HL-60 (cell line): ENCODE data around the gene PPM1A.

ENCODE experiments used
- DNase-seq, 2 experiments: peaks; one replicate each; pipeline ENCODE4 v3.0.0-alpha.2; 2010 to 2020; ENCODE audit warnings: low read depth in 1 of 2, low spot score in 1 of 2
- H3K27ac ChIP-seq: fragments of 250-450 bp; sonication (Bioruptor Pico); replicated peaks from 2 replicates; pipeline ENCODE4 v1.5.1; 2020; ENCODE audit warnings: mild to moderate bottlenecking, moderate library complexity
- H3K27me3 ChIP-seq: fragments of 250-450 bp; sonication (Bioruptor Pico); 2 replicates; pipeline ENCODE4 v1.5.1; 2021; ENCODE audit warnings: mild to moderate bottlenecking, moderate library complexity; ENCODE audit not compliant: insufficient read depth, poor library complexity, severe bottlenecking
- H3K4me3 ChIP-seq: replicated peaks from 2 replicates; pipeline ENCODE4 v1.5.1; 2011; ENCODE audit warnings: mild to moderate bottlenecking, control low read depth, low read length; ENCODE audit not compliant: insufficient read depth
- GABPA ChIP-seq: IDR thresholded peaks from 2 replicates; pipeline ENCODE4 v1.6.1; 2012; ENCODE audit warnings: low read depth
- POLR2AphosphoS5 ChIP-seq: IDR thresholded peaks from 2 replicates; pipeline ENCODE4 v1.6.1; 2012; ENCODE audit warnings: low read depth
- SPI1 ChIP-seq: IDR thresholded peaks from 2 replicates; pipeline ENCODE4 v1.6.1; 2012; ENCODE audit warnings: low read depth, mild to moderate bottlenecking, borderline replicate concordance
- TF ChIP-seq, protein P1 (sequence below): IDR thresholded peaks from one replicate; pipeline ENCODE4 v1.5.1; 2011; ENCODE audit warnings: low read length, control low read depth, inconsistent platforms; ENCODE audit not compliant: insufficient read depth
- TF ChIP-seq, protein P2 (sequence below): IDR thresholded peaks from 2 replicates; pipeline ENCODE4 v1.6.1; 2012; ENCODE audit warnings: low read depth; ENCODE audit not compliant: insufficient replicate concordance

PPM1A gene

DNA sequence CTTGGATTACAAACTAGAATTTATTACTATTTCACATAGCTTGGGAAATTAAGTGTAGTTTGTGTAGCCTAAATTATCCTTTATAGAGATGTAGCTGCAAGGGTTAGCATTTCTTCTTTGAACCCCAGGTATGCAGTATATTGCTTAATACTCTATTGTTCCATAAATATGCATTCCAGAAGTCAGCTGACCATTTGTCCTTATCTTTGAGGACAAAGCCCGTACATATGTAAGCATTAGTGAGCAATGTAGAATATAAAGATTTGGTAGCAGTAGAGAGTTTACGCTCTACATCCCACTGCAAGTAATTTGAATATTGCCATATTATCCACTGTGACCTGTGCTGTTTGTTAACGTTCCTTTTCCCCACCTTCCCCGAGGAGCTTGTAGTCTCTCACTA, 26.9 kb downstream of the PPM1A start:
- Histone ChIP-seq H3K4me3 (no peak overlapping the region), H3K27ac (no peak overlapping the region), H3K27me3 (no peaks in the 10 kb centered on the region)
- no peak for DNase-seq
- TF ChIP-seq SPI1 (no peak), GABPA (no peak), POLR2AphosphoS5 (no peak)
- TF ChIP-seq, protein P1, sequence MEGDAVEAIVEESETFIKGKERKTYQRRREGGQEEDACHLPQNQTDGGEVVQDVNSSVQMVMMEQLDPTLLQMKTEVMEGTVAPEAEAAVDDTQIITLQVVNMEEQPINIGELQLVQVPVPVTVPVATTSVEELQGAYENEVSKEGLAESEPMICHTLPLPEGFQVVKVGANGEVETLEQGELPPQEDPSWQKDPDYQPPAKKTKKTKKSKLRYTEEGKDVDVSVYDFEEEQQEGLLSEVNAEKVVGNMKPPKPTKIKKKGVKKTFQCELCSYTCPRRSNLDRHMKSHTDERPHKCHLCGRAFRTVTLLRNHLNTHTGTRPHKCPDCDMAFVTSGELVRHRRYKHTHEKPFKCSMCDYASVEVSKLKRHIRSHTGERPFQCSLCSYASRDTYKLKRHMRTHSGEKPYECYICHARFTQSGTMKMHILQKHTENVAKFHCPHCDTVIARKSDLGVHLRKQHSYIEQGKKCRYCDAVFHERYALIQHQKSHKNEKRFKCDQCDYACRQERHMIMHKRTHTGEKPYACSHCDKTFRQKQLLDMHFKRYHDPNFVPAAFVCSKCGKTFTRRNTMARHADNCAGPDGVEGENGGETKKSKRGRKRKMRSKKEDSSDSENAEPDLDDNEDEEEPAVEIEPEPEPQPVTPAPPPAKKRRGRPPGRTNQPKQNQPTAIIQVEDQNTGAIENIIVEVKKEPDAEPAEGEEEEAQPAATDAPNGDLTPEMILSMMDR = no peak

DNA sequence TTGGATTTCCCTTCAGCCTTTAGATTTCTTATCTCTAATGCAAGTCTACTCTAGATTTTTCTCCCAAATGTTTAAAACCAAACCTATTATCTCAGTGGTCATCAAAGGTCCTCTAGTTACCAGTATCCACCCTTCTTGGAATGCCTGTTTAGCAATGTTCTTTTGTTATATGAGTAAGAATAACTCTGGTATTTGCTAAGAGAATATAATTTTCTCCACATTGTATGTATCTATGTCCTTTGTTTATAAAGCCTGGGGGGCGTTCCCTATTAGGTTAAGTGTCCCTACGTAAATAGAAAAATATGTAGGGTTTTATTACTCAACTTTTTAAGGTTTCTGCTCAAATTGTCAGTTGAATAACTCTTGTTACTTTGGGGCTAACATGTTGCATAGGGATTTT, 27.3 kb downstream of the PPM1A start:
- H3K27ac ChIP-seq = no peak overlapping the region
- DNase-seq = no peak
- no peak overlapping the region for H3K4me3 ChIP-seq
- H3K27me3 ChIP-seq = no peaks in the 10 kb centered on the region
- TF ChIP-seq SPI1 (no peak), POLR2AphosphoS5 (no peak), GABPA (no peak)
- TF ChIP-seq, protein P2, sequence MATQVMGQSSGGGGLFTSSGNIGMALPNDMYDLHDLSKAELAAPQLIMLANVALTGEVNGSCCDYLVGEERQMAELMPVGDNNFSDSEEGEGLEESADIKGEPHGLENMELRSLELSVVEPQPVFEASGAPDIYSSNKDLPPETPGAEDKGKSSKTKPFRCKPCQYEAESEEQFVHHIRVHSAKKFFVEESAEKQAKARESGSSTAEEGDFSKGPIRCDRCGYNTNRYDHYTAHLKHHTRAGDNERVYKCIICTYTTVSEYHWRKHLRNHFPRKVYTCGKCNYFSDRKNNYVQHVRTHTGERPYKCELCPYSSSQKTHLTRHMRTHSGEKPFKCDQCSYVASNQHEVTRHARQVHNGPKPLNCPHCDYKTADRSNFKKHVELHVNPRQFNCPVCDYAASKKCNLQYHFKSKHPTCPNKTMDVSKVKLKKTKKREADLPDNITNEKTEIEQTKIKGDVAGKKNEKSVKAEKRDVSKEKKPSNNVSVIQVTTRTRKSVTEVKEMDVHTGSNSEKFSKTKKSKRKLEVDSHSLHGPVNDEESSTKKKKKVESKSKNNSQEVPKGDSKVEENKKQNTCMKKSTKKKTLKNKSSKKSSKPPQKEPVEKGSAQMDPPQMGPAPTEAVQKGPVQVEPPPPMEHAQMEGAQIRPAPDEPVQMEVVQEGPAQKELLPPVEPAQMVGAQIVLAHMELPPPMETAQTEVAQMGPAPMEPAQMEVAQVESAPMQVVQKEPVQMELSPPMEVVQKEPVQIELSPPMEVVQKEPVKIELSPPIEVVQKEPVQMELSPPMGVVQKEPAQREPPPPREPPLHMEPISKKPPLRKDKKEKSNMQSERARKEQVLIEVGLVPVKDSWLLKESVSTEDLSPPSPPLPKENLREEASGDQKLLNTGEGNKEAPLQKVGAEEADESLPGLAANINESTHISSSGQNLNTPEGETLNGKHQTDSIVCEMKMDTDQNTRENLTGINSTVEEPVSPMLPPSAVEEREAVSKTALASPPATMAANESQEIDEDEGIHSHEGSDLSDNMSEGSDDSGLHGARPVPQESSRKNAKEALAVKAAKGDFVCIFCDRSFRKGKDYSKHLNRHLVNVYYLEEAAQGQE = no peak
- TF ChIP-seq, protein P1 = no peak

DNA sequence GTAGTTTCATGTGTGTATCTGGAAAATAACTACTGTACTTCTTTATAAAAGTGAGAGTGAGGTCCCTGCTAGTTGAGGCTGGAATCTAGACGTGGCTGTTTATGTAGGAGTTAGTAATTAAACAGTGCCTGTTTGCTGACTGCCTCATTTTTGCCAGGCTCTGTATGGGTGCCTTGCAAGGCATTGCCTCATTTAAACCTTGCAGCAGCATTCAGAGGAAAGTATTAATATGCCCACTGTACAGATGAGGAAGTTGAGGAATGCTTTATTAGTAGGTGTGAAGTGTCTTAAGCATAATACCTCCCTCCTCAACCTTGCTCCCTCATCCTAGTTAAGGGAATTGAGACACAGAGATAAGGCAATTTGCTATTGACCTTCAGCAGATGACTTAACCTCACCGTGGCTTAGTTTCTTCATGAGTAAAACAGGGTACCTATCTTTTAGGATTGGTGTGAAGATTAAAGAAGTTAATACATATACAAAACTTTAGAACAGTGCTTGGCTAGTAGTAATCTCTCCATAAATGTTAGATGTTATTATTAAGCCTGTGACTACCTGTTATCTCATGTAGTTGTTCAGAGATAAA, 28.7 kb downstream of the PPM1A start:
- Histone ChIP-seq H3K27ac (no peak overlapping the region), H3K4me3 (no peak overlapping the region)

More for the DNA sequence above, 28.7 kb downstream of the PPM1A start:
- no peaks in the 10 kb centered on the region for H3K27me3 ChIP-seq
- DNase-seq = no peak
- no peak for TF ChIP-seq SPI1
- TF ChIP-seq POLR2AphosphoS5 = no peak
- TF ChIP-seq, protein P1 = no peak
- TF ChIP-seq GABPA = no peak
- TF ChIP-seq, protein P2 = no peak
